ENCODE results near the gene FBXL20.

The FBXL20 gene

DNA sequence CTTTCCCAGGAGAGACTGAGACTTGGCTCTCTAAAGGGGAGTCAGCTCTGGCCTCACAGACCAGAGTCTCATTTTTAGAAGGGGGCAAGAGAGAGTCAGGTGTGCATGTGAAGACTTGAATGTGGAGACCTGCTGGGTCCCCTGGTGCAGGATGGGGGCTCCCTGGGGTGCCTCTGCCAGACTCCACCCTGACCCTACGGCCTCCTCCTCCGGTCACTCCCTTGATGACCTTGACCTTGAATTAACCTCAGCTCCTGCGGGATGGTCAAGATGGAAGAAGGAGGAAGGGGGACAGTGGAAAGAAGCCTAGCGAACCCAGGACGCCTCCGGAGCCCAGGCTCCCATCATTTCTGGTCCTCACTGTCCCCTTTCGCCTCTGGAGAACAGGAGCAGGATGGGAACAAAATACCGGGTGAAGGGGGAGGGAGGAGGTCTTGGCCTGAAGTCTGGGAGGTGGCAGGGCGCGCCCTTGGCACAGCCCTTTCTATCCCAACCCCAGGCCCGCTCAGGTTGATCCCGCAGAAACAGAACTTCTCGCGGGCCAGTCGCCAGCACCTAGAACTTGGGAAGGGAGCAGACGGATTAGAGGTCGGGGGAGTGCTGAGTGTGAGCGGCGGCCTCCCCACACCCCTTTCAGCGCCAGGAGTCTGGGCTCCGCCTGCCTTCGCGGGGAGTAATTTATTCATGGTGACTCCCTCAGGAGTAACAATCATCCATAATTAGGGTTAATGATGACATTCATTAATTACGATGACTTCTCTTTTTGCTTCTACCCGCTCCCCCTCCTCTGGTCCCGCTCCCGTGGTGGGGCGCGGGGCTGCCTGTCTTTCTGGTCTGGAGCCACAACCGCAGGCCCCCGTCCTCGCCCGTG lies 177.3 kb downstream of the FBXL20 start:
- no peak for DNase-seq

DNA sequence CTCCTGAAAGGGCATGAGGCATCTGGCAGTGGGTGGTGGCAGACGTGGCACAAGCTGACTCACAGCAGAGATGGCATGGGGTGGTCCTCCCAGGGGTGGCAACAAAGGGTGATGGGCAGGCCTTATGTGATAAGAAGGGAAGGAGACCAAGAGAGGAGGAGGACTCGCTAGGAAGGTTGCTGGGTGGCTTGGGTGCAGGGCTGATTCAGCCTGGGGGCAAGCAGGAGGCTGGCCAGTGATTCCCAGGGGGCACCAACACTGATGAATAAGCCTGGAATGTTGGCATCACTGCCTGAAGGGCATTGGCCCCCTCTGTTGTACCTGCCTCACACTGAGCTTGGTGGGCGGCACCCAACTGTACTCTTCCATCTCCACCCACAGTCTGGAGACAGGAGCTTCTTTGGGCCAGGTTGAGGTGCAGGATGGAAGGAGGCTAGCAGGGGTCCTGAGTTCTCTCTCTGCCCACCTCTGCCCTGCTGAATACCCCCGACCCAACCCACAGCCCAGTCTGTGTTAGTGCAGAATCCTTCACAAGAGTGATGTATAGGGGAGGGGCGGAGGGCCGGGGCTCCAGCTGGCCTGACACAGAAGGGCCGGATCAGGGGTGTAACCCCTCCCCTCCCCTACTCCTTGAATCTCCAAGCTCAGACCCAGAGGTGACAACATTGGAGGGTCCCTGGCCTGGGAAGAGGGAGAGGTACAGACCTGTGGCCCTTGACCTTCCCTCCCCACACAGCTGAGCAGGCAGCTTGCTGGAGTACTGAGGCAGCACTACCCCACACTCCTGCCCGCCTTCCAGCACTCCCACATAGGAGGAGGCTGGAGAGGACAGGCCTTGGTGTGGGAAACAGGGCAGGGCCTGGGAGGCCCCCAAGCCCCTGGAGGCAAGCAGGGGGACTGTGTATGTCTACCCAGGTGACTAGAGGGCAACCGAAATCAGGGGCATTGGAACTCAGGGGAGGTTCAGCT lies 178.3 kb downstream of the FBXL20 start:
- DNase-seq = no peak

DNA sequence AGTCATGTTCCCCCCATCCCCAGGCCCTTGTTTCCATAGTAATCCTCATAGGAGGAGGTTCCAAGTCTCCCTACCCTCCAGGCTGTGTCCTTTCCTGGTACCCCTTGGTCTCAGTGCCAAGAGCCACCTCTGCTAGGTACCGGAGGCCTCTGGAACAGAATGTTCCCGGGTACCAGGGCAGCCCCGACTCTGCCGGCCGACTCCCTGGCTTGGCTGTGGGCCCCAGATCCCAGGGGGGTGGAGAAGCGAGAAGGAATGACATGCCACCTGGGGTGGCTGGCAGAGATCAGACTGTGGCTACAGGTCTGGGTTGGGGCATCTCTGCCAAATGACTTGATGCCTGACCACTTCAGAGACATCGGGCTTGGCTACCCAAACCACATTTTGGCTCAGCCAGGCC lies 179.3 kb downstream of the FBXL20 start:
- no peak for DNase-seq

DNA sequence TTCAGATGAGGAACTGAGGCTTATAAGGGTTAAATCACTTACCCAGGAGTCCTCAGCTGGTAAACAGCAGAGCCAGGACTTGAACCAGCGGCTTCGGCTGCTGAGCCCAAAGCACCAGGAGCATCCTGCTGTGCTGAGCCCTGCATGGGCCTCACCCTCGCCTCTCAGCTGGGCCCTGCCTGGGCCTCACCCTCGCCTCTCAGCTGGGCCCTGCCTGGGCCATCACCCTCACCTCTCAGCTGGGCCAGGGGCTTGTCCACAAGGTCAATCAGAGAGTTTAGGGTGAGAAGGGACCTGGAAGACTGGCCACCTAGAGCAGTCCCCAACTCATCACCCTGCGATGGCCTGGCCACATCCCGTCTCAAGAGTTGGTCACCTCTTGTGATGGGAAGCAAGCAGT lies 179.9 kb downstream of the FBXL20 start:
- no peak for DNase-seq

DNA sequence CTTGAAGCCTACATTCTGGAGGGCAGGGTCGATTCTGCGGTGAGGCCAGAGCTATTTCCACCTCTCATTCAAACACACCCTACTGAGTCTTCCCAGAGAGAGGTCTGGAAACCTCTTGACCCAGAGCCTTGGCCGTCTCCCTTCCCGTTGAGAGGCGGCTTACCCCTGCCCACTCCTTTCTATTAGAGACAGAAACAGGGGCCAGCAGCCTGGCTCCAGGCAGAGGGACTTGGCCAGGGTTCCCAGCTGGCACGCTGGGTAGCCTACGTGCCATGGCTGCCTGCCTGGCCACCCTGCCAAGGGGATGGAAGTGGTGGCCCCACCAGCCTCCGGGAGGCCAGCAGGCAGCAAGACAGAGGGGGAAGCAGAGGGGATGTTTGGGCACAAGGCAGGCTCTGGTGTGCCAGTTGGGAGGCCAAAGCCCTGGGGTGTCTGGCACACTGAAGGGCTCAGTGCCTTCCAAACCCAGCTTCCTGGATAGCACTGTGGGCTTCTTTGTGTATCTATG lies 181.7 kb downstream of the FBXL20 start:
- DNase-seq = no peak

DNA sequence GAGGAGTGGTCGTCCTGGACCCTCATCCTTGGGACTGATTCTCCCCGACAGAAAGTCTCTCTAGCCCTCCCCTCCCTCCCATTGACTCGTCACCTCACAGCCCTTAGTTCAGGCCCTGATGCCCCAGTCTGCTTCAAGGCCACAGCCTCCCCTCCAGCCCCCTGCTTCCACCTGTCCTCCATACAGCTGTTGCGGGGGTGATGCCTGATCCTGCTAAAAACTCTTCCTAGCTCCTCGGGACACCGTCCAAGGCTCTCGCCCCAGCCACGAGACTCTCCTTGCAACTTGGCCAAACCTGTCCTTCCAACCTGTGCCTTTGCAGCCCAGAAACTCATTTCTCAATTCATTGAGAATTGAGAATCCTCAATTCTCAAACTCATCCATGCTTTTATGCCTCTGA lies 182.5 kb downstream of the FBXL20 start:
- no peak for DNase-seq

DNA sequence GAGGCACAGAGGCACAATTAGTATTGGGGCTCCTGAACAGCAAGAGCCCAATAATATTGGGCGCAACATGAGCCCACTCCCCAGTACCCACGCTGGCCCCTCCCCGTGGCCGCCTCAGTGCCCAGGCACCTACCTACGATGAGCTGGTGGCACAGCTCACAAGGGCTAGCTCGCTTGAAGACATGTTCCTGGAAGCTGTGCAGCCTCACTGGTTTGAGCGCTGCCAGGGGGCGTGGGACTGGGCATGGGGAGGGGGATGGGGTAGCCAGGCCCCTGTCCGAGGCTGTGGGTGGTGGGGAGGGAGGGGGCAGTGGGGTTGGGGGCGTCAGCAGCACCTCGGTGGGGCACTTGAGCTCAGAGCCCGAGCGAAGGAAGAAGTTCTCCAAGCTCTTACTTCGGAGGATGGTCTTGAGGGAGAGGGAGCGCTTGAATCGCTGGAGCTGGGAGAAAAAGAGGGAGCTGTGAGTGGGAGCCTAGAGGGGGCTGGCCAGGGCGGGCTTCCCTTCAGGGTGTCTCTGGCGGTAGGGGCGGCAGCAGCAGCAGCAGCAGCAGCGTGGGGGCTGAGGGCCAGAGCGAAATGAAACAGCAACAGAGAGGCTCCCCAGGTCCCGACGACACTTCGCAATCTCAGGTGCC lies 183.6 kb downstream of the FBXL20 start:
- DNase-seq = no peak

DNA sequence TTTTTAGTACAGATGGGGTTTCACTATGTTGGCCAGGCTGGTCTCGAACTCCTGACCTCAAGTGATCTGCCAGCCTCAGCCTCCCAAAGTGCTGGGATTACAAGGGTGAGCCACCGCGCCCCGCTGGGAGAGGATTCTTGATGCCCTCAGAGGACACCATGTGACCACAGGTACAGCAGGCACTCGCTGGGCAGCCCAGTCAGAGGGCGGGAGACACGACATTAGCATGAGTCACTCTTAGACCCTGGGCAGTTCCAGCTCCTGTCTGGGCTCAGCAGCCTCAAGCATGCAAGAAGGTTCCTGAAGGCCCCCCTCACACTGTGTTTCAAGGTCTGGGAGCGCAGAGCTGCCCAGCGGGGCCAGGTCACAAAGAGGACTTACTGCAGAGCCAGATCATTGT lies 187.6 kb downstream of the FBXL20 start:
- DNase-seq = no peak

DNA sequence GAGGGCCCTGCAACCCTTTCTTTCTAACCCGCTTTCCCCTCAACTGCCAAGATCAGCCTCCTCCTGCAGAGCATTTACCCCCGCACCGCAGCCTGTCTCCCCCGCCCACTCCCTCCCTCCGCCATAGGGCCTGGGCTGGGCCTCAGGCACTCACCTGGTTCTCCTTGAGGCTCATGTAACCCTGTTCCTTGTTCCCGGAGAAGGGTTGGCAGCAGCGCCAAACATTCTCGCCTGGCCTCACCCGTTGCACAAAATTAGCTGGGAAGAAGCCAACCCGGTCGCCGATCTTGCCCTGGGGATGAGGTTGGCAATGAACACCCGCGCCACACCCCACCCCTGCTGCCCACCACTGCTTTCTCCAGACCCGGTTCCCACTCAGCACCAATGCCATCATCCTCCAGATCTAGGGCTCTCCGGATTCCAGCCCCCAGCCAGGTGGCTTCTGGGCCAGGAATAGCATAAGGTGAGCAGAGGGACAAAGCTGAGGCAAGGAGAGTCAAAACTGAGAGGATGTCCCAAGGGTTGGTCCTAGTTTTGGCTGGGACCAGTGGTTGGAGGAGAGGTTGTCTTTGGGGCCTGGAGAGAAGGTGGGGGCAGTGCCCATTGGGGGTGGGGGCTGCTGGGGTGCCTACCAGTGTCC lies 188.5 kb downstream of the FBXL20 start:
- no peak for DNase-seq

DNA sequence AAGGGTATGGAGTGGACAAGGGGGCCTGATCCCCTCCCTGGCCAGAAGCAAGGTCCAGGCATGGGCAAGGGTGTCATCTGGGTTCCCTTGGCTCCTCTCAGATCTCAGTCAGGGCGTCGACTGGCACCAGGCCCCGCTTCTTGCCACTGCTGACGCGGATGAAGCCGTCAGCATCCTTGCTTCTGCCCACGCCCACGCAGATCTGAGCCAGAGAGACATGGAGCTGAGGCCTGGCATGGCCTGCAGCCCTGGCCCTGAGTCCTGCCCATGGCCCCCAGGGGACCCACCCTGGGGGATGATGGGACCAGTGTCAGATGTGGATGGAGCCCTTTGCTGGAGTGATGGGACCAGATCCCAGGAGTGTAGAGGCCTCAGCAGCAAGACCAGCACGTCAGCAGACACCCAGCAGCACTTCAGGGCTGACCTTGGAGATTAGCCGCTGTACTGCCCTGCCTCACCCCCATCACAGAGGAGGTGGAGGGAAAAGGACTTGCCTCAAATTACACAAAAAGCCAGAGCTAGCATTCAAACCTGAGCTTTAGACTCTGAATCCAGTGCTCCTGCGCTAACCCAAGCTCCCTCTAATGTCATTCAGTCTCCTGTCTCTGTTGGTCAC lies 189.1 kb downstream of the FBXL20 start:
- no peak for DNase-seq

DNA sequence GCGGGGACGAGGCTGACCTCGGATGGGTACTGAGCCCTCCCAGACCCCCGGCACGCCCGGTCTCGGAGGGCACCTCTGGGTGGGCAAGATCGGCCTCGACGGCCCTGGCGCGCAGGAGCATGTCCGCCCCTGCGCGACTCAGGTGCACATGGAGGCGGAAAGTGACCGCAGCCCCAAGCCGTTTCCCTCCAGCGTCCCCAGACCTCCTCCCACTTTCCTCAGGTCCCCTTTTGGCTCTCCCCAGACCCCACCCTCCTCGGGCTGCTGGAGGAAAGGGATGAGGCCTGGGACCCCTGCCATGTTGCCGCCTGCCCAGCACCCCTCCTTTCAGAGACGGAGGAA lies 191.4 kb downstream of the FBXL20 start:
- no peak for DNase-seq

DNA sequence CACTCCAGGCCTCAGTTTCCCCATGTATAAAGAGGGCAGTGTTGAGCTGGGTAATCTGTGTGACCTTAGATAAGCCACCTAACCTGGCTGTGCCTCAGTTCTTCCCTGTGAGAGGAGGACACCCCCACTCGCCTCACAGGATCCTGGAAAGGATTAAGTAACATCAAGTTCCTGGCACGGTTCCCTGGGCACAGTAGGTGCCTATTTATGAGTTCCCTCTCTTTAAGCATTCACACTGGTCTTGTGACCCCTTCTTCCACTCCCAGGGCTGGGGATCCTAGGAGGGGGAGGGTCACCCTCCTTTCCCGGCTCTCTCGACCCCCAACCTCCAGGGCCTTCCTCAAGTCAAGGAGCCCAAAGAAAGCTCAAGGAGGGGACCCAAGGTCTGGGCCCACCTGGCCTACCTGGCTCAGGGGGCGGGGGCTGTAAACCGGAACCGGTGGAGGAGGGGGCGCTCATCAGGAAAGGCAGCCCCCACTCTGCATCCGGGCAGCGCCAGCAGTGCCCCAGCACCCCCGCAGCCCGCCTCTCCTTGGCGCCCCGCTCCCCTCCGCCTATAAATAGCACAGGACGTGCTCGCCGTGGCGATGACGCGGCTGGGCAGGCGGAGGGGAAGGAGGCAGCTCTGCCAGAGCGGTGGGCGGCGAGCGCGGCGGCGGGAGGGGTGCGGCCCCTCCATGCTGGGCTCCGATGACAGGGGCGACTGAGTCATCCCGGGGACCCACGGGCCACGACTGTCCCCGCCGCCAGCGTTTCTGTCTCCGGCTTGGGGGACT lies 191.9 kb downstream of the FBXL20 start:
- no peak for DNase-seq

DNA sequence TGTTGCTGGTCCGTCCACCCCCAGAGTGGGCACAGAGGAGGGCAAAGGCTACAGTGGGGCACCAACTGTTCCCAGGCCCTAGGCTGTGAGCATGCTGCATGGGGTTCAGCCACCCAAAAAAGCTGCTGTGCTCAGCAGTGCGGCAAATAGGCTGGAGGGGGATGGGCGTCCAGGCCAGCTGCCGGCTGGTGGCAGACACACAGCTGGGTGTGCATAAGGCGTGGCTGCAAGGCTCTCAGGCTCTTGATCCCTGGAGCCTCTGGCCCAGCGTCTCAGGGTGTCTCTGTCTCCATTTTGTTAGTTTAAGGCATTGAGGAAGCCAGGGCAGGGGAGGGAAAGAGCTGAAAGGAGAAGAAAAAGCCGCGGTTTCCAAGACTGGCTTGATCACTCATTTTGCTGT lies 192.5 kb downstream of the FBXL20 start:
- no peak for DNase-seq

DNA sequence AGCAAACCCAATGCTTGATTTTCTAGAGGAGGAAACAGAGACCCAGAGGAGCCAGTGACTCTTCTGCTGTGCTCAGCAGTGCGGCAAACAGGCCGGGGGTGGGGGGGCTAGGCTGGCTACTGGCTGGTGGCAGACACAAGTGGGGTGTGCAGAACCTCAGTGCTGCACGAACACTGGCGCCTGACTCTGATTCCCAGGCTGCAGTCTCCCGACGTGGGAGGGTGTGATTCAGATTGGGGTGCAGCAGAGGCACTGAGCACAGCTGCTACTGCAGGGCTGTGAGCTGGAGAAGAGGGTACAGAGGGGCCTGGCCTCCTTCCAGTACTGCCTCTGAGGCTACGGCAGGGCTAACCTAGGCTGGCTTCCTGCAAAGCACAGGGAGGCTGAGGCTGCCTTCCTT lies 193.3 kb downstream of the FBXL20 start:
- DNase-seq = no peak

DNA sequence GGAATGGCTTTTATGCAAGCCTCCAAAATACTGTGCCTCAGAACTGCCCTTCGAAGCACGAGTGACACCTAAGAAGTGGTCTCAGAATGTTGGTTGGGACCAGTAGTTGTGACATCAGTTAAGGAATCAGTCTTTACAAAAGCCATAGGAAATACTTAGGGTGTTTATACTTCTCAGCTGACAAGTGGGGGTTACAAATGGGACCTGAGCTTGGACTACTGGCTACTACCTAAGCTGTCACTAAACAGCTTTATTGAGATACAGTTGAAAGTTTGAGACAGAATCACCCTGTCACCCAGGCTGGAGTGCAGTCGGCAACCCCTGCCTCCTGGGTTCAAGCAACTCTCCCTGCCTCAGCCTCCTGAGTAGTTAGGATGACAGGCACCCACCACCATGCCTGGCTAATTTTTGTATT lies 196.3 kb downstream of the FBXL20 start:
- no peak for DNase-seq

DNA sequence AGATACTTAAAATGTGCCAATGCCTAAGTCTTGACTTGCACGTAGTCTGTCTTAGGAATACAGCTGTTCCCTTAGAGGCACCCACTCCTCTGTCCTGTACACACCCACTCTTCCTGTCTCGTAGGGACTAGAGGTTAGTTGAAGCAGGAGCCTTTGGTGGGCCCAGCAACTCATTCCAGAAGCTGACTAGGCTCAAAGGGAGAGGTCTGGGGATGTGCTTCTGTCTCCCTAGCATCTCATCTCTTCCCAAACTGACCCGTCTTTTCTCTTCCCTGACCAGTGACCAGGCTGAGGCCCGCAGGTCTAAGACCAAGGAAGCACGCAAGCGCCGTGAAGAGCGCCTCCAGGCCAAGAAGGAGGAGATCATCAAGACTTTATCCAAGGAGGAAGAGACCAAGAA lies 197.2 kb downstream of the FBXL20 start:
- no peak for DNase-seq
